H1 (cell line): ENCODE measurements around the gene EFHC1. TPM values are rescaled to one million over a fixed set of nuclear protein-coding genes. Genes with fewer than 3 reads are reported as not detected.

Experiments
- CTCF ChIA-PET: fragments of 300-600 bp; sonication (Branson Sonifier 250); formaldehyde crosslinking; loops from one replicate; lab custom pipeline; 2021; ENCODE audit not compliant: partially characterized antibody; lab: Charles Lee
- POLR2A ChIA-PET: fragments of 300-600 bp; sonication (Branson Sonifier 250); formaldehyde crosslinking; loops from one replicate; lab custom pipeline; 2021; ENCODE audit warnings: inconsistent platforms; ENCODE audit not compliant: partially characterized antibody; lab: Charles Lee
- DNase-seq, 2 experiments: peaks; one replicate each; pipeline versions ENCODE4 v3.0.0 to v3.0.0-alpha.2; 2010 to 2022; ENCODE audit warnings: low spot score in 2 of 2, low read depth in 1 of 2, mixed read lengths in 1 of 2
- FAIRE-seq: peaks from 2 replicates; lab custom pipeline; 2011; peaks lifted over from hg19 to GRCh38; lab: Jason Lieb, UNC
- H2AFZ ChIP-seq: 2 replicates; pipeline ENCODE4 v1.8.1; 2012; ENCODE audit warnings: low read length, inconsistent platforms
- H2AK5ac ChIP-seq: 2 replicates; pipeline ENCODE4 v1.6.1; 2013; ENCODE audit warnings: low read depth, low read length
- H2BK120ac ChIP-seq: replicated peaks from 2 replicates; pipeline ENCODE3; 2013; ENCODE audit warnings: low read depth, low read length, inconsistent platforms
- H2BK12ac ChIP-seq: 2 replicates; pipeline ENCODE4 v1.6.1; 2013; ENCODE audit warnings: low read depth, low read length
- H2BK15ac ChIP-seq: 2 replicates; pipeline ENCODE4 v1.6.1; 2013; ENCODE audit warnings: low read length
- H2BK20ac ChIP-seq: 2 replicates; pipeline ENCODE4 v1.6.1; 2013; ENCODE audit warnings: low read length
- H2BK5ac ChIP-seq: 2 replicates; pipeline ENCODE4 v1.6.1; 2013; ENCODE audit warnings: low read depth, low read length
- H3K14ac ChIP-seq: 2 replicates; pipeline ENCODE4 v1.6.1; 2013; ENCODE audit warnings: inconsistent platforms; ENCODE audit not compliant: insufficient read length
- H3K18ac ChIP-seq: 2 replicates; pipeline ENCODE4 v1.6.1; 2013; ENCODE audit warnings: low read length; ENCODE audit errors: extremely low read depth
- H3K23ac ChIP-seq: 2 replicates; pipeline ENCODE4 v1.6.1; 2013; ENCODE audit warnings: inconsistent platforms; ENCODE audit not compliant: insufficient read length
- H3K23me2 ChIP-seq: 2 replicates; pipeline ENCODE4 v1.6.1; 2013; ENCODE audit warnings: low read depth, low read length
- H3K27ac ChIP-seq: 2 replicates; pipeline ENCODE4 v1.6.1; 2011; ENCODE audit warnings: low read depth, low read length, inconsistent platforms
- H3K27me3 ChIP-seq, 4 experiments: replicated peaks in 1 of 4; 1 replicate in 1 of 4; 2 replicates in 3 of 4; pipeline versions ENCODE4 v1.6.1 to v1.8.1; 2011 to 2013; ENCODE audit warnings: low read length in 3 of 4, mild to moderate bottlenecking in 3 of 4, inconsistent platforms in 2 of 4, mixed read lengths in 2 of 4, moderate library complexity in 1 of 4; ENCODE audit not compliant: control insufficient read depth in 3 of 4, insufficient read depth in 3 of 4; ENCODE audit errors: extremely low read depth in 1 of 4
- H3K36me3 ChIP-seq, 4 experiments: 2 replicates each; pipeline versions ENCODE4 v1.6.1 to v1.8.1; 2011 to 2013; ENCODE audit warnings: mild to moderate bottlenecking in 4 of 4, low read length in 3 of 4, moderate library complexity in 2 of 4, control low read depth in 1 of 4, inconsistent platforms in 1 of 4; ENCODE audit not compliant: insufficient read depth in 4 of 4, control insufficient read depth in 2 of 4
- H3K4ac ChIP-seq: replicated peaks from 2 replicates; pipeline ENCODE3; 2013; ENCODE audit warnings: low read length, low read depth, mixed read lengths, inconsistent platforms; ENCODE audit not compliant: insufficient read length
- H3K4me1 ChIP-seq, 4 experiments: replicated peaks in 1 of 4; 1 replicate in 1 of 4; 2 replicates in 3 of 4; pipeline versions ENCODE4 v1.6.1 to v1.8.1; 2011 to 2013; ENCODE audit warnings: low read length in 3 of 4, inconsistent platforms in 2 of 4, mixed read lengths in 1 of 4; ENCODE audit not compliant: insufficient read depth in 4 of 4, control insufficient read depth in 3 of 4
- H3K4me2 ChIP-seq, 2 experiments: 2 replicates each; pipeline versions ENCODE4 v1.6.1 to v1.8.1; 2011 to 2013; ENCODE audit warnings: low read depth in 2 of 2, low read length in 2 of 2, control low read depth in 1 of 2, inconsistent platforms in 1 of 2, mild to moderate bottlenecking in 1 of 2; ENCODE audit not compliant: insufficient read depth in 1 of 2
- H3K4me3 ChIP-seq, 4 experiments: fragments of 200-600, 300-600 bp in 1 of 4; sonication (generic), shearing (Covaris generic), sonication (Bioruptor Twin) in 1 of 4; 2 replicates each; pipeline versions ENCODE4 v1.5.1 to v1.8.1; 2011 to 2016; ENCODE audit warnings: low read length in 4 of 4, low read depth in 3 of 4, control low read depth in 2 of 4, inconsistent platforms in 2 of 4, mild to moderate bottlenecking in 2 of 4, mixed read lengths in 1 of 4, moderate library complexity in 1 of 4; ENCODE audit not compliant: insufficient read depth in 2 of 4; ENCODE audit errors: extremely low read depth in 1 of 4
- H3K56ac ChIP-seq: replicated peaks from 2 replicates; pipeline ENCODE3; 2013; ENCODE audit warnings: low read depth, mild to moderate bottlenecking, mixed read lengths, low read length, inconsistent platforms; ENCODE audit not compliant: insufficient read length
- H3K79me1 ChIP-seq: 2 replicates; pipeline ENCODE4 v1.6.1; 2013; ENCODE audit warnings: low read depth, low read length, control low read depth
- H3K79me2 ChIP-seq, 2 experiments: 2 replicates each; pipeline versions ENCODE4 v1.6.1 to v1.8.1; 2012 to 2013; ENCODE audit warnings: low read length in 2 of 2, mild to moderate bottlenecking in 2 of 2, inconsistent platforms in 1 of 2; ENCODE audit not compliant: insufficient read depth in 2 of 2, control insufficient read depth in 1 of 2
- H3K9ac ChIP-seq, 4 experiments: replicated peaks in 1 of 4; 1 replicate in 1 of 4; 2 replicates in 3 of 4; pipeline versions ENCODE4 v1.6.1 to v1.8.1; 2011 to 2013; ENCODE audit warnings: low read depth in 3 of 4, low read length in 3 of 4, control low read depth in 2 of 4, mild to moderate bottlenecking in 2 of 4, moderate library complexity in 2 of 4, inconsistent platforms in 1 of 4; ENCODE audit errors: extremely low read depth in 1 of 4
- H3K9me3 ChIP-seq, 2 experiments: 2 replicates each; pipeline versions ENCODE4 v1.6.1 to v1.8.1; 2012 to 2013; ENCODE audit warnings: mild to moderate bottlenecking in 2 of 2, moderate library complexity in 2 of 2, control low read depth in 1 of 2, inconsistent platforms in 1 of 2, low read depth in 1 of 2, low read length in 1 of 2, mixed read lengths in 1 of 2; ENCODE audit not compliant: insufficient read depth in 2 of 2
- H4K20me1 ChIP-seq, 2 experiments: replicated peaks in 1 of 2; 2 replicates each; pipeline versions ENCODE3 to v1.8.1; 2011 to 2013; ENCODE audit warnings: inconsistent platforms in 2 of 2, low read length in 2 of 2, mild to moderate bottlenecking in 1 of 2; ENCODE audit not compliant: insufficient read depth in 2 of 2, control insufficient read depth in 1 of 2
- H4K5ac ChIP-seq: 2 replicates; pipeline ENCODE4 v1.6.1; 2013; ENCODE audit warnings: low read length, low read depth, mixed read lengths, inconsistent platforms; ENCODE audit not compliant: insufficient read length
- H4K8ac ChIP-seq: 2 replicates; pipeline ENCODE4 v1.8.0; 2013; ENCODE audit warnings: mild to moderate bottlenecking, moderate library complexity, low read length, inconsistent platforms; ENCODE audit not compliant: insufficient read depth; ENCODE audit errors: extremely low read depth
- H4K91ac ChIP-seq: replicated peaks from 2 replicates; pipeline ENCODE3; 2013; ENCODE audit warnings: low read length, mixed read lengths, inconsistent platforms; ENCODE audit not compliant: insufficient read length
- ASH2L ChIP-seq: fragments of 200-600, 300-600 bp; sonication (generic); IDR thresholded peaks from one replicate; pipeline ENCODE4 v1.7.1; 2017; ENCODE audit warnings: low read length
- CTCF ChIP-seq, 3 experiments: IDR thresholded peaks; 1 replicate in 2 of 3; 2 replicates in 1 of 3; pipeline versions ENCODE4 v1.5.1 to v1.6.1; 2011; ENCODE audit warnings: low read length in 3 of 3, mild to moderate bottlenecking in 3 of 3, inconsistent platforms in 2 of 3, low read depth in 1 of 3, moderate library complexity in 1 of 3; ENCODE audit not compliant: insufficient read depth in 1 of 3; ENCODE audit errors: control extremely low read depth in 1 of 3
- EP300 ChIP-seq, 2 experiments: IDR thresholded peaks; 1 replicate in 1 of 2; 2 replicates in 1 of 2; pipeline ENCODE4 v1.6.1; 2011 to 2012; ENCODE audit warnings: low read depth in 2 of 2, low read length in 2 of 2, mild to moderate bottlenecking in 2 of 2, borderline replicate concordance in 1 of 2, inconsistent platforms in 1 of 2, moderate library complexity in 1 of 2
- FOSL1 ChIP-seq: IDR thresholded peaks from 2 replicates; pipeline ENCODE4 v1.6.1; 2011; ENCODE audit warnings: mild to moderate bottlenecking, low read depth, low read length, moderate library complexity; ENCODE audit not compliant: insufficient read depth
- MAX ChIP-seq: IDR thresholded peaks from 2 replicates; pipeline ENCODE4 v1.6.1; 2012; ENCODE audit warnings: inconsistent platforms
- POLR2A ChIP-seq, 2 experiments: IDR thresholded peaks; 1 replicate in 1 of 2; 2 replicates in 1 of 2; pipeline ENCODE4 v1.6.1; 2011; ENCODE audit warnings: low read depth in 2 of 2, low read length in 2 of 2, mild to moderate bottlenecking in 2 of 2; ENCODE audit errors: control extremely low read depth in 1 of 2
- POU5F1 ChIP-seq: IDR thresholded peaks from 2 replicates; pipeline ENCODE4 v1.6.1; 2011; ENCODE audit warnings: low read depth, mild to moderate bottlenecking, low read length, moderate library complexity
- SIX5 ChIP-seq: IDR thresholded peaks from 2 replicates; pipeline ENCODE4 v1.6.1; 2011; ENCODE audit warnings: mild to moderate bottlenecking, low read depth, low read length
- TCF12 ChIP-seq: IDR thresholded peaks from 2 replicates; pipeline ENCODE4 v1.6.1; 2011; ENCODE audit warnings: low read depth, mild to moderate bottlenecking, low read length
- YY1 ChIP-seq: IDR thresholded peaks from 2 replicates; pipeline ENCODE4 v1.6.1; 2011; ENCODE audit warnings: low read depth, mild to moderate bottlenecking, low read length
- ZNF274 ChIP-seq: IDR thresholded peaks from 2 replicates; pipeline ENCODE4 v1.7.0; 2012; ENCODE audit warnings: low read length, borderline replicate concordance; ENCODE audit errors: extremely low read depth
- WGBS, 2 experiments: shearing (Covaris generic) in 1 of 2; methylation state at CpG; one replicate each; pipeline versions ENCODE4 v1.1.6 to v1.1.7; 2013 to 2015; ENCODE audit warnings: low lambda C conversion rate in 2 of 2, mixed read lengths in 2 of 2, inconsistent platforms in 1 of 2, low coverage in 1 of 2, missing lambda C conversion rate in 1 of 2; ENCODE audit not compliant: insufficient replicate concordance in 2 of 2, insufficient coverage in 1 of 2, insufficient read length in 1 of 2; ENCODE audit errors: extremely low coverage in 1 of 2, missing lambda C conversion rate in 1 of 2; 5-methylcytosine and 5-hydroxymethylcytosine counted together
- polyA plus RNA-seq, 7 experiments: library from polyadenylated mRNA; depleted of rRNA in 3 of 7; stranded (reverse) in 5 of 7; unstranded in 2 of 7; fragments of >200 nt in 5 of 7; fragments of 200-250 nt in 2 of 7; gene quantifications; 1 replicate in 5 of 7; 2 replicates in 1 of 7; 4 replicates in 1 of 7; pipeline versions ENCODE4 v1.2.1 to v1.2.3, GENCODE V29; 2011 to 2013; ENCODE audit warnings: missing spikeins in 2 of 7, mixed read lengths in 2 of 7
- total RNA-seq: library from RNA; stranded (reverse); fragmentation: NEBNext Ultra II Directional; extraction: Animal tissue kit (Norgen Biotek cat#: 25700); gene quantifications from 2 replicates; pipeline ENCODE4 v1.2.1, GENCODE V29; 2021

The EFHC1 gene
- total and polyA plus RNA-seq, 2 of the 8 experiments (the other 6 are each of a cell fraction or from before 2014, with no cell fraction given): 10.5 to 16.4 TPM

GRCh38 chr6:52526634-52527033, 106.5 kb downstream of the EFHC1 start:
- Histone ChIP-seq H3K27ac (no peak overlapping the region), H2AK5ac (no peak overlapping the region), H3K36me3 (no peaks in the 10 kb centered on the region), H3K23ac (no peak overlapping the region), H2AFZ (no peak overlapping the region), H3K18ac (no peak overlapping the region), H3K4me2 (no peak overlapping the region), H3K79me2 (no peaks in the 10 kb centered on the region; a peak in 1 of 4 replicates), H4K5ac (no peak overlapping the region), H3K27me3 (no peaks in the 10 kb centered on the region), H3K14ac (no peak overlapping the region), H3K4me1 (peaks cover 0 to 3% (median 2%) of the 10 kb centered on the region in 4 experiments; a peak in 4 of 7 replicates), H4K91ac (no peak overlapping the region), H4K8ac (no peak overlapping the region), H2BK5ac (no peak overlapping the region), H3K4me3 (no peak overlapping the region), H3K23me2 (no peaks in the 10 kb centered on the region), H2BK12ac (no peak overlapping the region), H4K20me1 (peaks cover 0 to 3% of the 10 kb centered on the region in 2 experiments), H3K9me3 (no peaks in the 10 kb centered on the region), H2BK120ac (no peak overlapping the region), H3K4ac (no peak overlapping the region), H2BK15ac (no peak overlapping the region), H3K9ac (no peak overlapping the region), H3K56ac (no peak overlapping the region), H2BK20ac (no peak overlapping the region), H3K79me1 (no peaks in the 10 kb centered on the region; the same call in 1 of the 2 replicates)
- POLR2A ChIA-PET: interaction anchor here (0.6 kb wide), 1 partner anchor 136 kb away, joined by 3 read pairs; no protein-coding TSS in a partner anchor
- no peak for DNase-seq
- CTCF ChIA-PET: interaction anchor here (0.8 to 1.4 kb wide), 3 partner anchors 20 to 198 kb away, joined by 3 to 4 read pairs (median 4); no protein-coding TSS in a partner anchor
- WGBS, 2 experiments: 89% methylated on average over 4 of the region's 4 CpGs; no CpG with 5 or more reads in 1 of the 2 experiments
- no peak for FAIRE-seq
- TF ChIP-seq POLR2A (IDR thresholded peaks at IDR 0.05; ENCODE audit: control extremely low read depth in 1 of 2, low read depth in 2 of 2, low read length in 2 of 2): no peak
- TF ChIP-seq EP300 (IDR thresholded peaks at IDR 0.05; ENCODE audit: borderline replicate concordance in 1 of 2, low read depth in 2 of 2, low read length in 2 of 2): no peak
- no peak for TF ChIP-seq TCF12
- TF ChIP-seq ZNF274: no peak
- no peak for TF ChIP-seq MAX
- TF ChIP-seq FOSL1: no peak
- no peak for TF ChIP-seq POU5F1
- TF ChIP-seq SIX5: no peak
- TF ChIP-seq ASH2L: no peak
- TF ChIP-seq CTCF (IDR thresholded peaks at IDR 0.05; ENCODE audit: control extremely low read depth in 1 of 3, insufficient read depth in 1 of 3, low read depth in 1 of 3, low read length in 3 of 3): no peak
- TF ChIP-seq YY1: no peak
